Karpas-422 (cell line): ENCODE measurements around the gene SPTBN1. TPM values are rescaled to one million over a fixed set of nuclear protein-coding genes. Genes with fewer than 3 reads are reported as not detected.

Experiments
- DNase-seq: peaks from one replicate; pipeline ENCODE4 v3.0.0-alpha.2; 2015
- H2AFZ ChIP-seq: fragments of 200-600 bp; sonication (generic); 2 replicates; pipeline ENCODE4 v1.6.1; 2014; ENCODE audit warnings: antibody characterized with exemption, low read length, mixed read lengths
- H3K27ac ChIP-seq: fragments of 200-600 bp; sonication (generic); 2 replicates; pipeline ENCODE4 v1.5.1; 2014; ENCODE audit warnings: mild to moderate bottlenecking, low read length, moderate library complexity
- H3K27me3 ChIP-seq: fragments of 200-600 bp; sonication (generic); 2 replicates; pipeline ENCODE4 v1.6.1; 2014; ENCODE audit warnings: low read length, mixed read lengths
- H3K36me3 ChIP-seq: fragments of 200-600 bp; sonication (generic); 2 replicates; pipeline ENCODE4 v1.6.1; 2014; ENCODE audit warnings: low read length, mixed read lengths; ENCODE audit not compliant: insufficient read depth
- H3K4me1 ChIP-seq: fragments of 200-600 bp; sonication (generic); 2 replicates; pipeline ENCODE4 v1.6.1; 2014; ENCODE audit warnings: mild to moderate bottlenecking, low read length, mixed read lengths
- H3K4me2 ChIP-seq: fragments of 200-600 bp; sonication (generic); 2 replicates; pipeline ENCODE4 v1.6.1; 2014; ENCODE audit warnings: low read length, low read depth, mild to moderate bottlenecking; ENCODE audit not compliant: poor library complexity, severe bottlenecking
- H3K4me3 ChIP-seq: fragments of 200-600 bp; sonication (generic); 2 replicates; pipeline ENCODE4 v1.5.1; 2014; ENCODE audit warnings: mild to moderate bottlenecking, antibody characterized with exemption, low read length, mixed read lengths
- H3K79me2 ChIP-seq: fragments of 200-600 bp; sonication (generic); 2 replicates; pipeline ENCODE4 v1.6.1; 2014; ENCODE audit warnings: mild to moderate bottlenecking, low read length, mixed read lengths
- H3K9ac ChIP-seq: fragments of 200-600 bp; sonication (generic); 2 replicates; pipeline ENCODE4 v1.6.0; 2014; ENCODE audit warnings: low read length
- H3K9me2 ChIP-seq: fragments of 200-600 bp; sonication (generic), shearing (Covaris generic); replicated peaks from 2 replicates; pipeline ENCODE4 v1.6.0; 2014; ENCODE audit warnings: mild to moderate bottlenecking, low read length, moderate library complexity; ENCODE audit not compliant: insufficient read depth
- H3K9me3 ChIP-seq: fragments of 300-700, 200-600 bp; sonication (generic); 2 replicates; pipeline ENCODE4 v1.6.1; 2014; ENCODE audit warnings: low read length, mixed read lengths
- H4K20me1 ChIP-seq: fragments of 200-600 bp; sonication (generic); 2 replicates; pipeline ENCODE4 v1.6.1; 2014; ENCODE audit warnings: mild to moderate bottlenecking, antibody characterized with exemption, low read length, low read depth; ENCODE audit not compliant: insufficient read depth
- total RNA-seq: library from RNA; depleted of rRNA; stranded (reverse); fragments of >200 nt; shearing (Covaris generic); gene quantifications from 2 replicates; pipeline ENCODE4 v1.2.3, GENCODE V29; 2014; ENCODE audit warnings: low replicate concordance

SPTBN1 gene
- total RNA-seq, 1 experiment from 2014 or later = 6.2 TPM

- Histone ChIP-seq H3K9me3 (no peaks in the 10 kb centered on the region), H3K9ac (no peak overlapping the region), H2AFZ (no peak overlapping the region), H4K20me1 (no peaks in the 10 kb centered on the region), H3K4me3 (no peak overlapping the region), H3K79me2 (no peaks in the 10 kb centered on the region), H3K27me3 (no peaks in the 10 kb centered on the region), H3K4me2 (no peak overlapping the region), H3K27ac (no peak overlapping the region), H3K4me1 (no peaks in the 10 kb centered on the region), H3K9me2 (no peaks in the 10 kb centered on the region), H3K36me3 (no peaks in the 10 kb centered on the region)
- DNase-seq = no peak
Measured at GRCh38 chr2:54429811-54430551, 26.1 kb upstream of the SPTBN1 start.

GRCh38 chr2:54430649-54431048, 25.5 kb upstream of the SPTBN1 start:
- Histone ChIP-seq H3K36me3 (no peaks in the 10 kb centered on the region), H3K27me3 (no peaks in the 10 kb centered on the region), H4K20me1 (no peaks in the 10 kb centered on the region), H3K27ac (no peak overlapping the region), H3K4me2 (no peak overlapping the region), H3K79me2 (no peaks in the 10 kb centered on the region), H3K9me3 (no peaks in the 10 kb centered on the region), H3K9me2 (no peaks in the 10 kb centered on the region), H2AFZ (no peak overlapping the region), H3K4me3 (no peak overlapping the region), H3K9ac (no peak overlapping the region), H3K4me1 (no peaks in the 10 kb centered on the region)
- no peak for DNase-seq

- Histone ChIP-seq H3K4me2 (no peak overlapping the region), H3K27me3 (no peaks in the 10 kb centered on the region), H3K4me3 (no peak overlapping the region), H3K27ac (no peak overlapping the region), H3K9me3 (no peaks in the 10 kb centered on the region), H2AFZ (no peak overlapping the region), H4K20me1 (no peaks in the 10 kb centered on the region), H3K4me1 (no peaks in the 10 kb centered on the region), H3K9ac (no peak overlapping the region), H3K9me2 (no peaks in the 10 kb centered on the region), H3K36me3 (no peaks in the 10 kb centered on the region), H3K79me2 (no peaks in the 10 kb centered on the region)
- no peak for DNase-seq
Measured at GRCh38 chr2:54432251-54433015, 23.7 kb upstream of the SPTBN1 start.

- Histone ChIP-seq H4K20me1 (no peaks in the 10 kb centered on the region), H3K4me1 (no peaks in the 10 kb centered on the region), H3K36me3 (no peaks in the 10 kb centered on the region), H3K9me3 (no peaks in the 10 kb centered on the region), H3K9me2 (no peaks in the 10 kb centered on the region), H3K27me3 (no peaks in the 10 kb centered on the region), H3K79me2 (no peaks in the 10 kb centered on the region), H3K9ac (no peak overlapping the region), H3K4me3 (no peak overlapping the region), H2AFZ (no peak overlapping the region), H3K27ac (no peak overlapping the region), H3K4me2 (no peak overlapping the region)
- no peak for DNase-seq
Measured at GRCh38 chr2:54434229-54434628, 21.9 kb upstream of the SPTBN1 start.

- Histone ChIP-seq H3K4me2 (no peak overlapping the region), H2AFZ (no peak overlapping the region), H3K79me2 (no peaks in the 10 kb centered on the region), H3K27me3 (no peaks in the 10 kb centered on the region), H4K20me1 (no peaks in the 10 kb centered on the region), H3K27ac (no peak overlapping the region), H3K4me1 (no peaks in the 10 kb centered on the region), H3K4me3 (no peak overlapping the region), H3K9me2 (no peaks in the 10 kb centered on the region), H3K9ac (no peak overlapping the region), H3K36me3 (no peaks in the 10 kb centered on the region), H3K9me3 (no peaks in the 10 kb centered on the region)
- no peak for DNase-seq
Measured at GRCh38 chr2:54434711-54435110, 21.4 kb upstream of the SPTBN1 start.

- Histone ChIP-seq H3K4me2 (no peak overlapping the region), H3K9me2 (no peaks in the 10 kb centered on the region), H3K27ac (no peak overlapping the region), H3K36me3 (no peaks in the 10 kb centered on the region), H3K79me2 (no peaks in the 10 kb centered on the region), H3K4me3 (no peak overlapping the region), H4K20me1 (no peaks in the 10 kb centered on the region), H3K9me3 (no peaks in the 10 kb centered on the region), H2AFZ (no peak overlapping the region), H3K27me3 (no peaks in the 10 kb centered on the region), H3K9ac (no peak overlapping the region), H3K4me1 (no peaks in the 10 kb centered on the region)
- DNase-seq = no peak
Measured at GRCh38 chr2:54435325-54436226, 20.6 kb upstream of the SPTBN1 start.

- no peak overlapping the region for H3K9ac ChIP-seq
Measured at GRCh38 chr2:54437588-54437987, 18.5 kb upstream of the SPTBN1 start.

GRCh38 chr2:54438271-54438670, 17.9 kb upstream of the SPTBN1 start:
- no peaks in the 10 kb centered on the region for H3K9me3 ChIP-seq
- H3K27ac ChIP-seq = no peak overlapping the region
- no peaks in the 10 kb centered on the region for H3K9me2 ChIP-seq
- H3K36me3 ChIP-seq = no peaks in the 10 kb centered on the region
- no peaks in the 10 kb centered on the region for H3K79me2 ChIP-seq
- H2AFZ ChIP-seq = no peak overlapping the region
- no peaks in the 10 kb centered on the region for H3K27me3 ChIP-seq
- H4K20me1 ChIP-seq = no peaks in the 10 kb centered on the region
- no peak overlapping the region for H3K4me2 ChIP-seq
- DNase-seq = no peak
- no peak overlapping the region for H3K9ac ChIP-seq
- H3K4me3 ChIP-seq = no peak overlapping the region
- H3K4me1 ChIP-seq = no peaks in the 10 kb centered on the region

More at GRCh38 chr2:54437588-54437987, 18.5 kb upstream of the SPTBN1 start:
- no peaks in the 10 kb centered on the region for H3K9me3 ChIP-seq
- no peak overlapping the region for H3K4me3 ChIP-seq
- no peaks in the 10 kb centered on the region for H4K20me1 ChIP-seq
- H2AFZ ChIP-seq = no peak overlapping the region
- no peaks in the 10 kb centered on the region for H3K36me3 ChIP-seq
- no peak overlapping the region for H3K4me2 ChIP-seq
- no peaks in the 10 kb centered on the region for H3K27me3 ChIP-seq
- no peak overlapping the region for H3K27ac ChIP-seq
- DNase-seq = no peak
- H3K4me1 ChIP-seq = no peaks in the 10 kb centered on the region
- no peaks in the 10 kb centered on the region for H3K9me2 ChIP-seq
- no peaks in the 10 kb centered on the region for H3K79me2 ChIP-seq
